Activated naive CD8-positive, alpha-beta T cell treated with anti-CD3 and anti-CD28 coated beads for 36 hours (primary cell): ENCODE data around the gene NOG. TPM values are rescaled to one million over a fixed set of nuclear protein-coding genes. Genes with fewer than 3 reads are reported as not detected.
A peak's percentile ranks its signal among the peaks of the same experiment; 100 is the strongest.

Source experiments
- DNase-seq: peaks from one replicate; pipeline ENCODE4 v3.0.0; 2021
- H3K27ac Mint-ChIP-seq: one replicate; pipeline ENCODE4 v1.8.0; 2022; ENCODE audit warnings: mild to moderate bottlenecking, moderate library complexity, mixed read lengths
- H3K27me3 Mint-ChIP-seq: one replicate; pipeline ENCODE4 v1.8.0; 2022; ENCODE audit warnings: mild to moderate bottlenecking, mixed read lengths
- H3K36me3 Mint-ChIP-seq: one replicate; pipeline ENCODE4 v1.8.0; 2021; ENCODE audit warnings: mild to moderate bottlenecking, mixed read lengths
- H3K4me1 Mint-ChIP-seq: one replicate; pipeline ENCODE4 v1.8.0; 2021; ENCODE audit warnings: mixed read lengths
- H3K4me3 Mint-ChIP-seq: one replicate; pipeline ENCODE4 v1.8.0; 2022; ENCODE audit warnings: mild to moderate bottlenecking, moderate library complexity, mixed read lengths
- H3K9me3 Mint-ChIP-seq: one replicate; pipeline ENCODE4 v1.8.0; 2022; ENCODE audit warnings: mixed read lengths
- total RNA-seq, 2 experiments: library from RNA; stranded (reverse); gene quantifications; one replicate each; pipeline ENCODE4 v1.2.3, GENCODE V29; 2021

The NOG gene
- total RNA-seq, 2 experiments from 2014 or later = 4.5 TPM

DNA sequence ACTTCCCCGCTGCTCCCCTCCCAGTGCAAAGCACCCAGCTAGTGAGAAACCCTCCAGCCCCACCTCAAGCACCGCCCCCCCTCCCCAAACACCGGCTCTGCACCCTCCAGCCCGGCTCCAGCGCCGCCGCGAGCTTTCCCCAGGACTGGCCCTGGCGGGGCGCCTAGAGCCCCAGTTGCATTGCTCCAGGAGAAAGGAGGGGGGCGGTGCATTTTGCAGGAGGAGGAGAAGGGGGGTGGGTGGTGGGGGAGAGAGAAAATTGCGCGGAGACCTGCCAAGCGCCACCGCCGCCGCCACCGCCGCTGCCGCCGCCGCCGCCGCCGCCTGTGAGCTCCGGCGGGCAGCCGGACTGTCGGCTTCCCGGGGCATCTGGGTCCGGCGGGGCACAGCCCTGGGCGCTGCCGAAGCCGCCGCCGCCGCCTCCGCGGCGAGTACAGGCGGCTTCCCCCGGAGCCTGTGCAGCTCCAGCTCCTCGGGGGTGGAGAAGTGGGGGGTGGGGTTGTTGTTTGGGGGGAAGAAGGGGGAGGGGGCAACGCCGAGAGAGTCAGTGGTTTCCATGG lies 333 bp upstream of the NOG start:
- peaks cover 9% of the 10 kb centered on the region for H3K27me3 Mint-ChIP-seq
- peak; percentile 60 for DNase-seq
- no peak overlapping the region for H3K27ac Mint-ChIP-seq
- H3K36me3 Mint-ChIP-seq = no peaks in the 10 kb centered on the region
- H3K9me3 Mint-ChIP-seq = no peaks in the 10 kb centered on the region
- H3K4me3 Mint-ChIP-seq = peak overlapping the region; percentile 78
- peaks cover 19% of the 10 kb centered on the region for H3K4me1 Mint-ChIP-seq

- Mint-ChIP-seq H3K27me3 (peaks cover 9% of the 10 kb centered on the region), H3K9me3 (no peaks in the 10 kb centered on the region), H3K4me1 (peaks cover 31% of the 10 kb centered on the region), H3K27ac (no peak overlapping the region), H3K36me3 (no peaks in the 10 kb centered on the region), H3K4me3 (peak overlapping the region; percentile 79)
- peak; percentile 56 for DNase-seq
These were observed 1.0 kb downstream of the NOG start for GRCh38 chr17:56594320-56595107.

- peak overlapping the region; percentile 79 for H3K4me3 Mint-ChIP-seq
- H3K9me3 Mint-ChIP-seq = no peaks in the 10 kb centered on the region
- H3K36me3 Mint-ChIP-seq = peaks cover 1% of the 10 kb centered on the region
- H3K4me1 Mint-ChIP-seq = peaks cover 35% of the 10 kb centered on the region
- peaks cover 9% of the 10 kb centered on the region for H3K27me3 Mint-ChIP-seq
- no peak overlapping the region for H3K27ac Mint-ChIP-seq
- no peak for DNase-seq
These were observed 1.6 kb downstream of the NOG start for GRCh38 chr17:56595108-56595418.

- DNase-seq = peak; percentile 50
- Mint-ChIP-seq H3K4me1 (peaks cover 43% of the 10 kb centered on the region), H3K4me3 (peak overlapping the region; percentile 84), H3K36me3 (peaks cover 1% of the 10 kb centered on the region), H3K27me3 (peaks cover 9% of the 10 kb centered on the region), H3K9me3 (no peaks in the 10 kb centered on the region), H3K27ac (peak overlapping the region; percentile 86)
These were observed 2.6 kb downstream of the NOG start for GRCh38 chr17:56595831-56596690.

DNA sequence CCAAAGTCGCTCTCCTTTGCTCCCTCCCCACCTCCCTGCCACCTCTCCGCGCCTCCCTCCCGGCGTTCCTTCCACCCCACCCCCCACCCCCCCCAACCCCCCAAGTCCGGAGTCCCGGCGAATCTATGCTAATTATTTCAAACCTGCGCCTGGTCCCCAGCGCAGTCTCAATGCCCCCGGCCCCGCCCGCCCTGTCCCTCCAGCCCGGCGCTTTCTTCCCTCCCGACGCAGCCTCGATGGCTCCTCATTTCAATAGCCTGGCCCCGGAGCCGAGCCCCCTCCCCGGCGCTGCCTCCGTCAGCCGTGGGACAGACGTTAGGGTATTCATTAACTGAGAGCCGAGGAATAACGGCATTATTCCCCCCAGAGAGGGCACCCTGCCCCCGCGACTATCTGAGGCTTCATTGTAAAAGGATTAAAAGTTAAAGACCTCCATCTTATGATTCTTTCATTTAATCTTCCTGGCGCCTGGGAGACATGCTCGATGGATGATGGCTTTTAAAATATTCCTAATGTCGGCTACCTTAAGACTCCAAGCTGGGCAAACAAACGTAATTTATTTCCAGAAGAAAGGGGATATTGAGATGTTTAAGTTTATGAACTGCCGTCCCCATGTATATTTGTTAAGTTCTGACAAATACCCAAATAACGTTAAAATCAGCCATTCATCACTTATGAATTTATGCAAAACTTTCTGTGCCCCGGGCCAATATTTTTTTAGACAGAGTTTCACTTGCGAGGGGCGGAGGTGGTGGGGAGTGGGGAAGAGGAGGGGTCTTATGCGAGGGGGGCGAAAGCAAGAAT lies 3.4 kb downstream of the NOG start:
- Mint-ChIP-seq H3K9me3 (no peaks in the 10 kb centered on the region), H3K4me1 (peaks cover 46% of the 10 kb centered on the region), H3K27me3 (peaks cover 3% of the 10 kb centered on the region)

DNA sequence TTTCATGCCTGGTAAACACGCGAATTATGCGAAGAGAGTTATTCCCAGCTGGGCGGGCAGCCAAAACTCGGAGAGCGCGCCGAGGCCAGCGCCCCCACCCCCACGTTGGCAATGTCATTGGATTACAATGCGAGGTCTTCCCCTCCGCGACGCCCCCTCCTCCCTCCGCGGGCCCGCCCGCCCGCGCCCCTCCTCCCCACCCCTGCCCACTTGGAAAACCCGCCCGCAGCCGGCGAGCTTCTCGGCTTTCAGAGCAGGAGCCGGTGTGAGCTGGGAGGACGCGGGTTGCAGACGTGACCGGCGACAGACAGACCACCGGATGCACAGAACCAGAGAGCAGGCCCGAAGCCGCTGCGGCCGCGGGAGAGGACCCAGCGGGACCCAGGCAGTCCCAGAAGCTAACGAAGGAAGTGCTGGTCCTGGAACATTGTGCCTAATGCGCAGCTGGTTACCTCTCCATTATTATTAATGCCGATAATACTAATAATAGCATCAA lies 4.0 kb downstream of the NOG start:
- Mint-ChIP-seq H3K4me3 (peak overlapping the region; percentile 84), H3K27me3 (no peaks in the 10 kb centered on the region), H3K9me3 (no peaks in the 10 kb centered on the region), H3K4me1 (peaks cover 49% of the 10 kb centered on the region), H3K36me3 (peaks cover 1% of the 10 kb centered on the region), H3K27ac (peak overlapping the region; percentile 82)
- peak; percentile 33 for DNase-seq

More for the DNA sequence above, 3.4 kb downstream of the NOG start:
- Mint-ChIP-seq H3K36me3 (peaks cover 1% of the 10 kb centered on the region), H3K4me3 (peak overlapping the region; percentile 84), H3K27ac (peak overlapping the region; percentile 86)
- DNase-seq = peak; percentile 27

DNA sequence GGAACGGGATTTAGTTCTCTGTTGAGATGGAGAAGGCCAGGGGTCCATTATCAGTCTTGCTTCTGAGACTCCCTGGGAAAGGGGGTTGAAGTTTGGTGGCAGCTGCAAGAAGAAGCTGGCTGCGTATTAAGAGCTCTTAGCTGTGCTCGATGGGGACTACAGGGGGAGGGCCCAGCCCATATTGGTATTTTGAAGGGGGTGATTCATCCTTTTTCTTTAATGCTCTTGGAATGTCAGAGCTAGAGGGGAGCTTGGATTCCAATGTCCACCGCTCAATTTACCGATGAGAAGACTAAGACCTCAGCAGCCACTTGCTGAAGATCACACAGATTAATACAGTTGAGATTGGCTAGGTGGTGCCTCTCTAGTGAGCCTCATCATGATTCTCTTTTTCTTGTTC lies 5.0 kb downstream of the NOG start:
- Mint-ChIP-seq H3K4me3 (peak overlapping the region; percentile 62), H3K36me3 (peaks cover 4% of the 10 kb centered on the region), H3K27me3 (no peaks in the 10 kb centered on the region), H3K27ac (peak overlapping the region; percentile 86), H3K4me1 (peaks cover 57% of the 10 kb centered on the region), H3K9me3 (no peaks in the 10 kb centered on the region)
- no peak for DNase-seq

- Mint-ChIP-seq H3K9me3 (peaks cover 2% of the 10 kb centered on the region), H3K4me3 (no peak overlapping the region), H3K36me3 (peaks cover 4% of the 10 kb centered on the region), H3K27ac (peak overlapping the region; percentile 86), H3K27me3 (no peaks in the 10 kb centered on the region), H3K4me1 (peaks cover 63% of the 10 kb centered on the region)
- DNase-seq = no peak
These were observed 5.6 kb downstream of the NOG start for GRCh38 chr17:56599088-56599487.

DNA sequence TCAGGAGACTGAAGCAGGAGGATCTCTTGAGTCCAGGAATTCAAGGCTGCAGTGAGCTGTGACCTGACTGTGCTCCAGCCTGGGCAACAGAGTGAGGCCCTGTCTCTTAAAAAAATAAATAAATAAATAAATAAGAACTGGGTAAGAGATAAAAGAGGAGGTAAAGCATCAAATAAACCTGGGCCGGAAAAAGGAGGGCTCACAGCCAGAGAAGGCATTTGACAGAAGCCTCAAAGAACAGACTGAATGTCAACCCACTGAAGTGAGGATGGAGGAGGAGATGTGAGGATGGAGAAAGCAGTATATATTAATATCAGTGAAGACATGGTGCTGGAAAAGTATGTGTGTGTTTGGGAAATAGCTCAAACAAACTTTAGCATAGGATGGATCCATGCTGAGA lies 6.1 kb downstream of the NOG start:
- H3K27ac Mint-ChIP-seq = peak overlapping the region; percentile 86
- H3K4me1 Mint-ChIP-seq = peaks cover 68% of the 10 kb centered on the region
- H3K9me3 Mint-ChIP-seq = peaks cover 6% of the 10 kb centered on the region
- DNase-seq = no peak
- H3K4me3 Mint-ChIP-seq = no peak overlapping the region
- H3K36me3 Mint-ChIP-seq = peaks cover 6% of the 10 kb centered on the region
- no peaks in the 10 kb centered on the region for H3K27me3 Mint-ChIP-seq

- H3K27ac Mint-ChIP-seq = peak overlapping the region; percentile 4
- no peak overlapping the region for H3K4me3 Mint-ChIP-seq
- peaks cover 7% of the 10 kb centered on the region for H3K36me3 Mint-ChIP-seq
- no peak for DNase-seq
- peaks cover 72% of the 10 kb centered on the region for H3K4me1 Mint-ChIP-seq
- H3K9me3 Mint-ChIP-seq = peaks cover 6% of the 10 kb centered on the region
- H3K27me3 Mint-ChIP-seq = no peaks in the 10 kb centered on the region
These were observed 6.8 kb downstream of the NOG start for GRCh38 chr17:56600256-56600655.

DNA sequence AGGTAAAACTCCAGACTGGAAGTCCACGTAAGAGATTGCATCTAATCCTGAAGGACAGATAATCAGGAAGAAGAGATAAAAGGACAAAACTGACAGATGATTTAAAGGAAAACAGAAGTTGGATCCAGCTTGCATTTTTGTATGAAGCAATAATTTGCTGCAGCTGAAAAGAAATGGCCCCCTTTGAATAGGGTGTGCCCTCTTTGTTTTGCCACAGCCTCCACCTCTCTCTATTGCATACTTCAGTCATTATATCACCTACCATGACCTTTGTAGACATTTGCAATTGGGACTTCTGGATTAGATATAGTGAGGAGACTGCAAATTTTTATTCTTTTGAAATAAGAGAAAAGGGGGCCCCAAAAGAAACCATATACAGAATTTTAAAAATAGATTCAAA lies 8.1 kb downstream of the NOG start:
- no peak for DNase-seq
- Mint-ChIP-seq H3K9me3 (peaks cover 6% of the 10 kb centered on the region), H3K36me3 (peaks cover 7% of the 10 kb centered on the region), H3K4me1 (peaks cover 74% of the 10 kb centered on the region), H3K4me3 (no peak overlapping the region), H3K27me3 (no peaks in the 10 kb centered on the region), H3K27ac (no peak overlapping the region)

DNA sequence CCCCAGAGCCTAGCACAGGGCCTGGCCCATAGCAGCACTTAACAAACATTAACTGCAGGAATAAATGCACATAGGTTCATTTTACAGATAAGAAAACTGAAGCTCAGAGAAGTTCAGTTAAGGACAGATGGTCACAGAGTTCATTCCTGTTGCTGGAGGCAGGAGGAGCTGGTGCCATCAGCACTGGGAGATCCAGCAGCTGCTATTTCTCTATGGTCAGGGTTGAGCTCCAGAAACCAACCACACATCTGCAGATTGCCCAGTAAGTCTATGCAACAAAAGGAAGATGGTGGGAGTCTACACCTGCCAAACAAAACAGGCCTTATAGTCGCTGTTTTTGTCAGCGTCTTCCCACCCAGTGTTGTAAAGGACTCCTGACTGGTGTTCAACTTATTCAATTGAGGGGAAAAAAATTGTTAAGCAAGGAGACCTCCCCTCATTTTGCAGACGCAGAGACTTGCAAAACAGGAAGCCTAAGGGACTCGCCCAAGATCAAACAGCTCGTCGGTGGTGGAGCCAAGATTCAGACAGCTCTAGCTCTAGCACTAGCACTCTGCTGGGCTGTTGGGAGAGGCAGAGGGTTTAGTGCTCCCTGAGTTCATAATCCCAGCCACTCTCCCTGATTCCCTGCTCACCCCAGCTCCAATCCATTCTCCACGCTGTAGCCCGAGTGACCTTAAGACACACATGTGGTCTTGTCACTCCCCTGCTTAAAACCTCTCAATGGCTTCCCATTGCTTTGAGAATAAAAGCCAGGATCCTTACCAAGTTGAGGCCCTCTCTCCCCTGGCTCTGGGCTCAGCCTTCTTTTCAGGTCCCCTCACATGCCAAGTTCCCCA lies 9.0 kb downstream of the NOG start:
- peak overlapping the region; percentile 29 for H3K4me3 Mint-ChIP-seq
- peaks cover 7% of the 10 kb centered on the region for H3K36me3 Mint-ChIP-seq
- no peak for DNase-seq
- H3K27ac Mint-ChIP-seq = peak overlapping the region; percentile 88
- peaks cover 69% of the 10 kb centered on the region for H3K4me1 Mint-ChIP-seq
- H3K9me3 Mint-ChIP-seq = peaks cover 6% of the 10 kb centered on the region
- no peaks in the 10 kb centered on the region for H3K27me3 Mint-ChIP-seq

DNA sequence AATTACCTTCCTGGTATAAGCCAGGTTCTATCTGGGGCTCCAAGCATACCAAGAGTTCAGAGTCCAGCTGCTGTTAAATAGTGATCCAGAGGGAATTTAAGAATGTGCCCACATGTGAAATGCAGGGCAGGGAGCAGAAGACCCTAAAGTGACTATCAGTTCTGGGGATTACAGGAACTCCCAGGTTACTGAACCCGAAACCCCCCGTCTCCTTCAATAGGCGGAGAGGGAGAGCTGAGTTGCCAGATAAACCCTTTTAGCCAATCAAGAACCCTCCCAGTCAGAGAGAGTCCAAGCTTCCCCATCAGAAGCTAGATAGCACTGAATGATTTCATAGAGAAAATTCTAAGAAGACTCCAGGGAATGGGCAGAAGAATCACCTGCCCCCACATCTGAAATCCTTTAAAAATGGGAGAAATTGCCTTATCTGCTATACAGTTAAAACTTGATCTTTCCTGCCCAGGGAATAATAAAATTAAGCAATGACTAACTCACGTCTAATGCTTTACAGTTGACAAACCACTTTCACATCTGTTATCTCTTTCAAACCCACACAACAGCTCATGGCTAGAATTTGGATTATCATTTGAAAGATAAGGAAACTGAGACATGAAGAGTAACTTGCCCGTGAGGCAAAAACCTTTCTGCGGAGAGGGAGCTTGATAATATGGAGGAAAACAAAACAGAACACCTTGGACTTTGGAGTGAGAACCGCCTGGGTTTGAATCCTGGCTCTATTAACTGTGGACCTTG lies 10.2 kb downstream of the NOG start:
- peak overlapping the region; percentile 28 for H3K27ac Mint-ChIP-seq
- peaks cover 7% of the 10 kb centered on the region for H3K36me3 Mint-ChIP-seq
- H3K27me3 Mint-ChIP-seq = no peaks in the 10 kb centered on the region
- H3K4me1 Mint-ChIP-seq = peaks cover 59% of the 10 kb centered on the region
- H3K9me3 Mint-ChIP-seq = peaks cover 6% of the 10 kb centered on the region
- no peak overlapping the region for H3K4me3 Mint-ChIP-seq
- no peak for DNase-seq
